AG09309 (cell line): ENCODE results near the gene CEP76.
A peak's percentile ranks its signal among the peaks of the same experiment; 100 is the strongest.

ENCODE experiments used
- DNase-seq: peaks from one replicate; pipeline ENCODE4 v3.0.0-alpha.2; 2010; ENCODE audit warnings: low read depth
- H3K4me3 ChIP-seq: 2 replicates; pipeline ENCODE4 v1.5.1; 2011; ENCODE audit warnings: mild to moderate bottlenecking, low read depth, low read length, moderate library complexity; ENCODE audit not compliant: control insufficient read depth
- CTCF ChIP-seq: IDR thresholded peaks from 2 replicates; pipeline ENCODE4 v1.5.1; 2011; ENCODE audit warnings: mild to moderate bottlenecking, low read depth, low read length, inconsistent platforms; ENCODE audit not compliant: insufficient read depth, control insufficient read depth; ENCODE audit errors: missing control alignments

CEP76 gene

GRCh38 chr18:12748671-12749070 is 46.1 kb upstream of the CEP76 start:
- no peak for DNase-seq
- TF ChIP-seq CTCF, result no peak
- H3K4me3 ChIP-seq, result no peak overlapping the region

GRCh38 chr18:12747530-12748315 is 45.2 kb upstream of the CEP76 start:
- TF ChIP-seq CTCF, result no peak

GRCh38 chr18:12745095-12745795 is 42.7 kb upstream of the CEP76 start:
- no peak for DNase-seq
- TF ChIP-seq CTCF, result no peak
- H3K4me3 ChIP-seq, result no peak overlapping the region

More at GRCh38 chr18:12747530-12748315, 45.2 kb upstream of the CEP76 start:
- no peak overlapping the region for H3K4me3 ChIP-seq
- no peak for DNase-seq

- no peak overlapping the region for H3K4me3 ChIP-seq
- TF ChIP-seq CTCF, result peak; percentile 50
- peak; percentile 33 for DNase-seq
Observed at GRCh38 chr18:12744103-12744502, 41.6 kb upstream of the CEP76 start.

GRCh38 chr18:12742453-12742852 is 39.9 kb upstream of the CEP76 start:
- no peak for TF ChIP-seq CTCF
- peak; percentile 27 for DNase-seq
- no peak overlapping the region for H3K4me3 ChIP-seq

GRCh38 chr18:12741351-12741750 is 38.8 kb upstream of the CEP76 start:
- no peak overlapping the region for H3K4me3 ChIP-seq
- DNase-seq, result peak; percentile 29
- no peak for TF ChIP-seq CTCF
